HepG2 (cell line): ENCODE data around the gene PRKAR2A. TPM values are rescaled to one million over a fixed set of nuclear protein-coding genes. Genes with fewer than 3 reads are reported as not detected.

Experiments
- ARID5B ChIP-seq: IDR thresholded peaks from 2 replicates; pipeline ENCODE4 v1.4.0; 2020; ENCODE audit warnings: mild to moderate bottlenecking, missing genetic modification reagents
- CBFB ChIP-seq: sonication (generic); formaldehyde crosslinking; IDR thresholded peaks from 2 replicates; pipeline ENCODE4 v1.4.0; 2020; ENCODE audit warnings: missing genetic modification reagents
- CREM ChIP-seq, 2 experiments: sonication (generic) in 1 of 2; formaldehyde crosslinking in 1 of 2; IDR thresholded peaks; 2 replicates each; pipeline versions ENCODE4 v1.4.0 to v1.6.1; 2016 to 2020; ENCODE audit warnings: antibody characterized with exemption in 1 of 2, mild to moderate bottlenecking in 1 of 2, missing genetic modification reagents in 1 of 2
- GATA4 ChIP-seq: sonication (generic); IDR thresholded peaks from 2 replicates; pipeline ENCODE4 v1.6.1; 2016; ENCODE audit warnings: antibody characterized with exemption, low read depth, borderline replicate concordance
- HINFP ChIP-seq: sonication (generic); formaldehyde crosslinking; IDR thresholded peaks from 2 replicates; pipeline ENCODE4 v1.4.0; 2020; ENCODE audit warnings: low read depth, mild to moderate bottlenecking, missing genetic modification reagents
- KLF11 ChIP-seq: IDR thresholded peaks from 2 replicates; pipeline ENCODE4 v1.6.1; 2016; ENCODE audit warnings: missing compliant biosample characterization
- MIER2 ChIP-seq: IDR thresholded peaks from 2 replicates; pipeline ENCODE4 v1.6.1; 2016; ENCODE audit warnings: missing biosample characterization, missing genetic modification reagents
- MTA3 ChIP-seq: sonication (generic); formaldehyde crosslinking; IDR thresholded peaks from 2 replicates; pipeline ENCODE4 v1.4.0; 2020; ENCODE audit warnings: missing genetic modification reagents
- RBFOX2 ChIP-seq: fragments of 200-400 bp; formaldehyde crosslinking; IDR thresholded peaks from 2 replicates; pipeline ENCODE4 v1.6.1; 2017; ENCODE audit warnings: low read depth, mild to moderate bottlenecking, low read length
- UBTF ChIP-seq: sonication (generic); formaldehyde crosslinking; IDR thresholded peaks from 2 replicates; pipeline ENCODE4 v1.4.0; 2020; ENCODE audit warnings: mild to moderate bottlenecking, missing genetic modification reagents
- ZBTB38 ChIP-seq: sonication (generic); formaldehyde crosslinking; IDR thresholded peaks from 2 replicates; pipeline ENCODE4 v1.5.1; 2020; ENCODE audit warnings: mild to moderate bottlenecking, missing genetic modification reagents
- ZMAT3 ChIP-seq: sonication (generic); formaldehyde crosslinking; conservative IDR thresholded peaks from 2 replicates; pipeline ENCODE4 v1.7.0; 2021; ENCODE audit warnings: missing genetic modification reagents
- ZSCAN31 ChIP-seq: sonication (generic); formaldehyde crosslinking; IDR thresholded peaks from 2 replicates; pipeline ENCODE4 v1.5.0; 2020; ENCODE audit warnings: low read depth, mild to moderate bottlenecking, missing genetic modification reagents
- ZXDC ChIP-seq: sonication (generic); formaldehyde crosslinking; IDR thresholded peaks from 2 replicates; pipeline ENCODE4 v1.5.0; 2020; ENCODE audit warnings: mild to moderate bottlenecking, missing genetic modification reagents
- polyA plus RNA-seq, 8 experiments: library from polyadenylated mRNA; depleted of rRNA in 3 of 8; stranded (reverse) in 7 of 8; unstranded in 1 of 8; fragments of >200 nt; fragmentation: Illumina TruSeq in 4 of 8; extraction: Trizol in 4 of 8; gene quantifications; 2 replicates each; pipeline versions ENCODE4 v1.2.1 to v1.2.3, GENCODE V29; 2011 to 2016; ENCODE audit warnings: low read depth in 4 of 8, missing spikeins in 1 of 8, mixed read lengths in 1 of 8; ENCODE audit not compliant: insufficient read depth in 1 of 8
- total RNA-seq, 5 experiments: library from RNA; depleted of rRNA; stranded (reverse); fragments of >200 nt; fragmentation: Illumina TruSeq; extraction: Trizol; gene quantifications; 2 replicates each; pipeline ENCODE4 v1.2.3, GENCODE V29; 2016; ENCODE audit warnings: low read depth in 1 of 5

Gene PRKAR2A
- total and polyA plus RNA-seq, 2 of the 13 experiments (the other 11 are each of a cell fraction or from before 2014, with no cell fraction given): 11.8 to 29.2 TPM

GRCh38 chr3:48739955-48740823 lies 107.5 kb downstream of the PRKAR2A start (continued):
- 0 out of 2 replicates have a peak, but pooled peaks have one; percentile 9 for TF ChIP-seq HINFP (CRISPR knock-in tag)
- 0 out of 2 replicates have a peak, but pooled peaks have one; percentile 21 for TF ChIP-seq ZMAT3
- no peak for TF ChIP-seq ZXDC (CRISPR knock-in tag)
- no peak for TF ChIP-seq MIER2
- TF ChIP-seq ARID5B (CRISPR knock-in tag): peak; percentile 51; the same call in 1 of the 2 replicates
- TF ChIP-seq KLF11: no peak
- peak; percentile 85 for TF ChIP-seq ZSCAN31 (CRISPR knock-in tag)
- TF ChIP-seq CBFB (CRISPR knock-in tag): peak; percentile 66; the same call in 1 of the 2 replicates
- 0 out of 2 replicates have a peak, but pooled peaks have one; percentile 14 for TF ChIP-seq CREM (IDR thresholded peaks at IDR 0.05)
- TF ChIP-seq CREM (CRISPR knock-in tag; IDR thresholded peaks at IDR 0.05): no peak
- TF ChIP-seq UBTF (CRISPR knock-in tag): peak; percentile 77
- no peak for TF ChIP-seq GATA4
- TF ChIP-seq RBFOX2: peak; percentile 48; the same call in 1 of the 2 replicates
- 0 out of 2 replicates have a peak, but pooled peaks have one; percentile 59 for TF ChIP-seq ZBTB38 (CRISPR knock-in tag)
- TF ChIP-seq MTA3 (CRISPR knock-in tag): no peak
